Ishikawa (cell line): Measurements from ENCODE around the gene ADK.

Source experiments
- CEBPB ChIP-seq: IDR thresholded peaks from 2 replicates; pipeline ENCODE4 v1.6.1; 2012
- CREB1 ChIP-seq: IDR thresholded peaks from 2 replicates; pipeline ENCODE4 v1.6.1; 2012; ENCODE audit warnings: low read depth
- EGR1 ChIP-seq: IDR thresholded peaks from 2 replicates; pipeline ENCODE4 v1.6.1; 2012
- EP300 ChIP-seq: IDR thresholded peaks from 2 replicates; pipeline ENCODE4 v1.6.1; 2012; ENCODE audit warnings: borderline replicate concordance
- RAD21 ChIP-seq: IDR thresholded peaks from 2 replicates; pipeline ENCODE4 v1.6.1; 2012; ENCODE audit warnings: low read depth
- TAF1 ChIP-seq: IDR thresholded peaks from 2 replicates; pipeline ENCODE4 v1.6.1; 2012; ENCODE audit warnings: low read depth, mild to moderate bottlenecking
- TCF12 ChIP-seq: IDR thresholded peaks from 2 replicates; pipeline ENCODE4 v1.6.1; 2012; ENCODE audit warnings: low read depth
- USF1 ChIP-seq: IDR thresholded peaks from 2 replicates; pipeline ENCODE4 v1.6.1; 2012
- YY1 ChIP-seq: IDR thresholded peaks from 2 replicates; pipeline ENCODE4 v1.6.1; 2012; ENCODE audit warnings: low read depth
- TF ChIP-seq, protein P1 (sequence below): IDR thresholded peaks from 2 replicates; pipeline ENCODE4 v1.6.1; 2012
- TF ChIP-seq, protein P2 (sequence below): IDR thresholded peaks from 2 replicates; pipeline ENCODE4 v1.6.1; 2012; ENCODE audit warnings: low read depth, mild to moderate bottlenecking

- TF ChIP-seq USF1, result peak; percentile 42
- peak; percentile 79 for TF ChIP-seq CREB1
- TF ChIP-seq TAF1, result no peak
- TF ChIP-seq, protein P1, sequence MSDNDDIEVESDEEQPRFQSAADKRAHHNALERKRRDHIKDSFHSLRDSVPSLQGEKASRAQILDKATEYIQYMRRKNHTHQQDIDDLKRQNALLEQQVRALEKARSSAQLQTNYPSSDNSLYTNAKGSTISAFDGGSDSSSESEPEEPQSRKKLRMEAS, result peak; percentile 85
- peak; percentile 73 for TF ChIP-seq TCF12
- TF ChIP-seq EGR1, result no peak
- no peak for TF ChIP-seq EP300
- TF ChIP-seq, protein P2, sequence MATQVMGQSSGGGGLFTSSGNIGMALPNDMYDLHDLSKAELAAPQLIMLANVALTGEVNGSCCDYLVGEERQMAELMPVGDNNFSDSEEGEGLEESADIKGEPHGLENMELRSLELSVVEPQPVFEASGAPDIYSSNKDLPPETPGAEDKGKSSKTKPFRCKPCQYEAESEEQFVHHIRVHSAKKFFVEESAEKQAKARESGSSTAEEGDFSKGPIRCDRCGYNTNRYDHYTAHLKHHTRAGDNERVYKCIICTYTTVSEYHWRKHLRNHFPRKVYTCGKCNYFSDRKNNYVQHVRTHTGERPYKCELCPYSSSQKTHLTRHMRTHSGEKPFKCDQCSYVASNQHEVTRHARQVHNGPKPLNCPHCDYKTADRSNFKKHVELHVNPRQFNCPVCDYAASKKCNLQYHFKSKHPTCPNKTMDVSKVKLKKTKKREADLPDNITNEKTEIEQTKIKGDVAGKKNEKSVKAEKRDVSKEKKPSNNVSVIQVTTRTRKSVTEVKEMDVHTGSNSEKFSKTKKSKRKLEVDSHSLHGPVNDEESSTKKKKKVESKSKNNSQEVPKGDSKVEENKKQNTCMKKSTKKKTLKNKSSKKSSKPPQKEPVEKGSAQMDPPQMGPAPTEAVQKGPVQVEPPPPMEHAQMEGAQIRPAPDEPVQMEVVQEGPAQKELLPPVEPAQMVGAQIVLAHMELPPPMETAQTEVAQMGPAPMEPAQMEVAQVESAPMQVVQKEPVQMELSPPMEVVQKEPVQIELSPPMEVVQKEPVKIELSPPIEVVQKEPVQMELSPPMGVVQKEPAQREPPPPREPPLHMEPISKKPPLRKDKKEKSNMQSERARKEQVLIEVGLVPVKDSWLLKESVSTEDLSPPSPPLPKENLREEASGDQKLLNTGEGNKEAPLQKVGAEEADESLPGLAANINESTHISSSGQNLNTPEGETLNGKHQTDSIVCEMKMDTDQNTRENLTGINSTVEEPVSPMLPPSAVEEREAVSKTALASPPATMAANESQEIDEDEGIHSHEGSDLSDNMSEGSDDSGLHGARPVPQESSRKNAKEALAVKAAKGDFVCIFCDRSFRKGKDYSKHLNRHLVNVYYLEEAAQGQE, result no peak
- TF ChIP-seq RAD21, result no peak; the same call in 1 of the 2 replicates
- TF ChIP-seq YY1, result no peak
- no peak for TF ChIP-seq CEBPB
Measured at GRCh38 chr10:74206746-74207145, 55.7 kb downstream of the ADK start.
